ENCODE results near the gene CYBB.

Gene CYBB

GRCh38 chrX:37846141-37846540 is 66.3 kb downstream of the CYBB start:
- no peak for DNase-seq

GRCh38 chrX:37846558-37846933 is 66.7 kb downstream of the CYBB start:
- DNase-seq = no peak

GRCh38 chrX:37846934-37847732 is 67.3 kb downstream of the CYBB start, which contains the start of gene DYNLT3:
Gene DYNLT3 (minus strand): TSS chrX:37847571. CDS start chrX:37847510, 61 bp downstream.
- DNase-seq = peak; percentile 24 to 39

- DNase-seq = no peak
These were observed 67.9 kb downstream of the CYBB start for GRCh38 chrX:37847733-37848197.

GRCh38 chrX:37854148-37854547 is 74.3 kb downstream of the CYBB start:
- DNase-seq = no peak

GRCh38 chrX:37854748-37855147 is 74.9 kb downstream of the CYBB start:
- DNase-seq = no peak

- DNase-seq = no peak
These were observed 80.9 kb downstream of the CYBB start for GRCh38 chrX:37860721-37861120.

GRCh38 chrX:37862851-37863250 is 83.0 kb downstream of the CYBB start:
- no peak for DNase-seq

Data from bone marrow (tissue), 2 donors.